Hepatocyte (in vitro differentiated cells): ENCODE data around the gene RIPK4.

Experiments
- EZH2 ChIP-seq: fragments of 200-600 bp; sonication (generic); IDR thresholded peaks from 2 replicates; pipeline ENCODE4 v1.6.1; 2016; ENCODE audit warnings: antibody characterized with exemption, mild to moderate bottlenecking, borderline replicate concordance
- TF ChIP-seq, protein P1 (sequence below): fragments of 200-600 bp; sonication (generic); IDR thresholded peaks from 2 replicates; pipeline ENCODE4 v1.5.1; 2016; ENCODE audit warnings: antibody characterized with exemption, mild to moderate bottlenecking; ENCODE audit not compliant: poor library complexity

DNA sequence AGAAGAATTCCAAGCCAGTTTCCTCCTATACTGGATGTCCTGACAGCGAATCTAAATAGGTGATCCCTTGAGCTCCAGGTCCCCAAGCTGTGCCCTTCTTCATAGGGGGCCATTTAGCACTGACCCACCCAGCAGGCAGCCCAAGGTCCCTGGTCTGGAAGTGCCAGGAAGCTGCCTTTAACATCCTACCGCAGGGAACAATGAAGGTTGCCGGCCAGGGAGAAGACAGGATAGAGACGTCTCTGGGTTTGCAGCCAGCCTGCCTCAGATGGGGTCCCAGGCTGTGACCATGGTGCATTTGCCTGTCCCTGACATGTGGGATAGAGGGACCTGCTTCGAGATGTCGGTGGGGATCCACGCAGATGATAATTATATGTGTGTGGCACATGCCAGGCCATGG, 2.7 kb upstream of the RIPK4 start:
- TF ChIP-seq EZH2: no peak
- TF ChIP-seq, protein P1, sequence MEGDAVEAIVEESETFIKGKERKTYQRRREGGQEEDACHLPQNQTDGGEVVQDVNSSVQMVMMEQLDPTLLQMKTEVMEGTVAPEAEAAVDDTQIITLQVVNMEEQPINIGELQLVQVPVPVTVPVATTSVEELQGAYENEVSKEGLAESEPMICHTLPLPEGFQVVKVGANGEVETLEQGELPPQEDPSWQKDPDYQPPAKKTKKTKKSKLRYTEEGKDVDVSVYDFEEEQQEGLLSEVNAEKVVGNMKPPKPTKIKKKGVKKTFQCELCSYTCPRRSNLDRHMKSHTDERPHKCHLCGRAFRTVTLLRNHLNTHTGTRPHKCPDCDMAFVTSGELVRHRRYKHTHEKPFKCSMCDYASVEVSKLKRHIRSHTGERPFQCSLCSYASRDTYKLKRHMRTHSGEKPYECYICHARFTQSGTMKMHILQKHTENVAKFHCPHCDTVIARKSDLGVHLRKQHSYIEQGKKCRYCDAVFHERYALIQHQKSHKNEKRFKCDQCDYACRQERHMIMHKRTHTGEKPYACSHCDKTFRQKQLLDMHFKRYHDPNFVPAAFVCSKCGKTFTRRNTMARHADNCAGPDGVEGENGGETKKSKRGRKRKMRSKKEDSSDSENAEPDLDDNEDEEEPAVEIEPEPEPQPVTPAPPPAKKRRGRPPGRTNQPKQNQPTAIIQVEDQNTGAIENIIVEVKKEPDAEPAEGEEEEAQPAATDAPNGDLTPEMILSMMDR: no peak
